ENCODE measurements around the gene KCNJ10.

KCNJ10 gene

DNA sequence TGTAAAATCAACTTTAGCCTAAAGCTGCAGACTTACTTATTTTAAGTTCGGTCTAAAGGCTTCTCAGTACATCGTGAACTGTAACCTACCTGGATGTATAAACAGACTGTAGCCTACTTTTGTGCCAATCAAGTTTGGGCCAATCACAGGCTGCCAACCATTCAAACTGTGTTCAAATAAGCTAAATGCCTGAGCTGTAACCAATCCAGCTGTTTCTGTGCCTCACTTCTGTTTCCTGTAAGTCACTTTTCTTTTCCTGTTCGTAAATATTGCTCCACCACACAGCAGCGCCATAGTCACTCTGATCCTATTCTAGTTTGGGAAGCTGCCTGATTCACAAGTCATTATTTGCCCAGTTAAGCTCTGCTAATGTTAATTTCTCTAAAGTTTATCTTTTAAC is 78.4 kb downstream of the KCNJ10 start:
- no peak for DNase-seq (ENCODE audit: low read depth, low spot score)

DNA sequence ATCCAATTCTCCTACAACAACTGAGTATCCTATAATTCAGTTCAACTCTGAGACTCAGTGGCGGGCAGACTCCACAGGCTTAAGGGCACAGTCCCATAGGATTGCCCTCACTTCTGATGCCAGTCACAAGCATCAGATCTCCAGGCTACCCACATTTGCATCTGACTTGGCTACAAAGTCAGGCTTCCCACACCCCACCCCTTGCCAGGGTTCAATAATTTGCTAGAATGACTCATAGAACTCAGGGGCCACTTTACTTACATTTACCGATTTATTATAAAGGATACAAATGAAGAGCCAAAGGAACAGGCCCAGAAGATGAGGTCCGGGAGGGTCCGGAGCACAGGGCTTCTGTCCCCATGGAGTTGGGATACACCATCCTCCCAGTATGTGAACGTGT is 80.0 kb downstream of the KCNJ10 start:
- DNase-seq (ENCODE audit: low read depth, low spot score) = peak; percentile 0

DNA sequence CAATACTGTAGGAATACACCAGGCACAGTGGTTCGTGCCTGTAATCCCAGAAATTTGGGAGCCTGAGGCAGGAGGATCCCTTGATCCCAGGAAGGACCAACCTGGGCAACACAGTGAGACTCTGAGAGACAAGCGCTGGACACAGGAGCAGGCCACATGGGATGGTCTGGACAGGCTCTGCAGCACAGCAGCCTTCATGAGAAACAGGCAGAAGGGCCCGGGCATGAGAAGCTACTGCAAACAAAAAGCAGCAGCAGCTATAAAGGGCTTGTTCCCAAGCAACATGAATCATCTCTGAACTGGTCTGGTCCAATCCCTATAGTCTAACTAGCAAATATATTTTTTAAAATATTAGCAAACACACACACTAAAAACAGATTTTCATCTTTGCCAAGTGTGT is 80.4 kb downstream of the KCNJ10 start:
- peak; percentile 0 for DNase-seq (ENCODE audit: low read depth, low spot score)

DNA sequence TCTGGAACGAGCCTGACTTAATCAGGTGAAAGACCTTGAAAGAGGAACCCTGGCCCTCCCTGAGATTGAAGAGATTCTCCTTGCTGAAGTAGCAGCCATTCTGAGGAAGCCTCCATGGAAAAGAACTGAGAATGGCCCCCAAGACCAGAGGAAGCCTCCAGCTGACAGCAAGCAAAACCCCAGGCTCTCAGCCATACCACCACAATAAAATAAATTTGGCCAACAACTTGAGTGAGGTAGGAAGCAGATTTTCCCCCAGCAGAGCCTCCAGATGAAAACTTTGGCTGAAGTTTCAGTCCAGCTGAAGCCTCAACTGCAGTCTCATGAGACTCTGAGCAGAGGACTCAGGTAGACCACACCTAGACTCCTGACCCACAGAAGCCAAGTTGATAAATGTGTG is 82.0 kb downstream of the KCNJ10 start:
- no peak for DNase-seq (ENCODE audit: low read depth, low spot score)

DNA sequence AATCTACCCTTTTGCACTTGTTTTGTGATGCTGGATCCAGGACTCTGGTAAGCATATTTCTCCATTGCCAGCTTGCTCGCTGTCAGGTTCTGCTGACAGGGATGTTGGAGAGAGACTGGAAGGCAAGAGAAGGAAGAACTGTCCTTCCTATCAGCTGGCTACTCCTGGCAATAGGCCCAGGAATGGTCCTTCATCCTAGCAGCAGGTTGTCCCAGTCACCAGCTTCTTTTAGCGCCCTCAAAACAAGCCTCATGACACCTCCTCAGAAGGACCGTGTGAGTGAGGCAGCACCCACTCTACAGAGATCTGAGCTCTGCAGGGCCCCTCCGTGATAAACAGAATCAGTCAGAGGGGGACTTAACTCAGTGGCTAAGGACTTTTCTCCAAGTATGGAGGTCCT is 82.8 kb downstream of the KCNJ10 start:
- no peak for DNase-seq (ENCODE audit: low read depth, low spot score)

DNA sequence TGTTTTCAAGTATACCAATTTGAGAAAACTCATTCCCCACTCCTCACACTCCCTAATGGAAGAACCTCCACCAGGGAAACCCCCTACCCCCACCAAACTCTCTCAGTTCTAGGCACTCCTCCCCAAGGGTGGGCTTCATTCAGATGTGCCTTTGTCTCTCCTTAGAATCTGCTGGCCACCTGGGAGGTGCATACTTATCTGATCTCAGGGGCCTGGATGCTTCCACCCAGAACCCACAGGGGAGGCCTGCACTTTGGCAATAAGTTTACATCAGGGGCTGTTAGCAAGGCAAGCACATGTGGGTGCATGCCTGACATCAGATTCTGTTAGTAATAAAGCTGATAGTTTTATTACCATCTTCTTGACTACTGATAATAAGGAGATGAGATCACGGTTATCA is 83.4 kb downstream of the KCNJ10 start:
- no peak for DNase-seq (ENCODE audit: low read depth, low spot score)

DNA sequence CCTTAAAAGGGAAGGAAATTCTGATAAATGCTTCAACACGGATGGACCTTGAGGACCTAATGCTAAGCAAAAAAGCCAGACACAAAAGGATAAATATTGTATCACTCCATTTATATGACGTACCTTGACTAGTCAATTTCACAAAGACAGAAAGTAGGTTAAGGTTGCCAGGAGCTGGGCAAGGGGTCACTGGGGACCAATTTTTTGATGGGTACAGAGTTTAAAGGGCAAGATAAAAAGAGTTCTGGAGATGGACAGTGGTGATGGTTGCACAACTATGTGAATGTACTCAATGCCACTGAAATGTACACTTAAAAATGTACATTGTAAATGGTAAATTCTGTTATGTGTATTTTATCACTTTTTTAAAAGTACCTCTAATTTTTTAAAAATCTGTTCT is 83.9 kb downstream of the KCNJ10 start:
- DNase-seq (ENCODE audit: low read depth, low spot score) = no peak

DNA sequence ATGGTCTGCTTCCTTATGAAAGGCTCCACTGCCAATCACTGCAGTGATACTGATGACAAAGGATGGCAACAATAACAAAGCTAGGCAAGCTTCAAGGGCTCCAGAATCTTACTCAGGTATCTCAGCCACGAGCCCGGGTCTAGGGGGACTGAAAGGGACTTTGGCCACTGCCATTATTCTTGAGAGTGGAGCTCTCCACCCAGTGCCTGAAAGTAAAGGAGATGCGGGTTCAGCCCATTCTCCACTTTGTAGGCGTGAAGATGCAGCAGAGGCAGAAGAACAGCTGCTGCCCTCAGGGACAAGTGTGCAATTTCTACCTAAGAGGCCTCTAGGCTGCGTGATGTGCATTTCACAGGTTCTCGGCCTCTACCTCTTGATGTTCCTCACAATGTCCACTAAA is 84.5 kb downstream of the KCNJ10 start:
- DNase-seq (ENCODE audit: low read depth, low spot score) = no peak

DNA sequence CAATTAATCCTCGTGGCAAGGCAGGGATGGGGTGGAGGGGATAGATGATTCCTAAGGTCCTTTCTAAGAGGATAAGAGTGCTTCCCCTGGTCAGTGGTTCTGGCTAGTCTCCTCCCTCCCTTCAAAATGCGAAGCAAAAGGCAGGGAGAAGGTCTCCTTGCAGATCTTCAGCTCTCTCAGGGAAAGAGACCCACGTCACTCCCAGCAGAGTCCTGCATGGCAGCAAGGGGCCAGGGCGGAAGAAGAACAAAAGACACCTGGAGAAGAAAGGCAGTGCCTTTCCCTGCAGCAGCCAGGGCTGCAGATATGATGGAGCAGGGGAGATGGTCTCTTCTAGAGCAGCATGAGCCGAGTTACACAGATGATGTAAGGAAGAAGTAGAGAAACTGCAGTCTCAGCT is 86.3 kb downstream of the KCNJ10 start:
- DNase-seq (ENCODE audit: low read depth, low spot score) = no peak

DNA sequence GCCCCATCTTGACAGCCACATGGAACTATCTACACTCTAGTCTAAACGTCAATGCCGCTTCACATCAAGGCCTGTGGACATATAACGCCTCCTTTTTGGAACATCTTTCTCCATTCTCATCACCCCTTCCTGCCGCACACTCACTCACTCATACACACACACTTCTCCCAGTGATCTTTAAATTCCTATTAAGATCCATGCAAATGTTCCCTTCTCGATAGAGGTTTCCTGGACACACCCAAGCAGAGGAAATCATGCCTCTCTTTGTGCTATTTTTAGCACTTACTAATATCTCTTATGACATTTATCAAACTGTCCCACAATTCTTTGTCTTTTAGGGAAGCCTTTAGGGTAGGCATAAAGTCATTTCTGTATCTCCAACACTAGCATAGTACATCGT is 87.7 kb downstream of the KCNJ10 start:
- no peak for DNase-seq (ENCODE audit: low read depth, low spot score)

DNA sequence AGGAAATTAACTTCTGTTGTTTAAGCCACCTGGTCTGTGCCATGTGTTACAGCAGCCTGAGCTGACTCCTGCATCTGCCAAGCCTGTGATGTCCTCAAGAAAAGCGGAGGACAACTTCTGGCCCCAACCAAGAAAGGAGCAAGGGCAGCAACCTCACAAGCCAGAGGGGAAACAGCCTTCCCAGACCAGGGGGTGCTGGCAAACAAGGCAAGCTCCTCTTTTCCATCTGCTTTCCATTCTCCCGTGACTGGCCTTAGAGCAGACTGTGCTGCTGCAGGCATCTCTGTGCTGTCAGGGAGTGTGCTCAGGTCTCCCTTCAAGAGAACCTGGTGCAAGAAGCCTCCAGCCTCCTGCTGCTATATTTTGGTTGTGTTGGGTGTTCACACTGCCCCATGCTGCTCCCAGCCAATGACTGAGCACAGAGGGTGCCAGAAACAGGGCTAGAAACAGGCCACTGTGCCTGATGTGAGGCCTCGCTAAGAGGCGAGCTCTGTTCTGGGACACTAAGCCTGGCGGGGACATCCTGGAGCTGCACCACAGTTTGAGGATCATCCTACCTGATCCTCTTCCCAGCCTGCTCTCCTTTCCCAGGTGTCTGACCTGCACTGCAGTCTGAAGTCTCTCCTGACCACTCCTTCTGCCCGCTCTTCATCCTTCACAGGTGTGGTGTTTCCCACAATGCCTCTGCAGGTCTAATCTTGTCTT is 88.5 kb downstream of the KCNJ10 start:
- DNase-seq (ENCODE audit: low read depth, low spot score) = no peak

DNA sequence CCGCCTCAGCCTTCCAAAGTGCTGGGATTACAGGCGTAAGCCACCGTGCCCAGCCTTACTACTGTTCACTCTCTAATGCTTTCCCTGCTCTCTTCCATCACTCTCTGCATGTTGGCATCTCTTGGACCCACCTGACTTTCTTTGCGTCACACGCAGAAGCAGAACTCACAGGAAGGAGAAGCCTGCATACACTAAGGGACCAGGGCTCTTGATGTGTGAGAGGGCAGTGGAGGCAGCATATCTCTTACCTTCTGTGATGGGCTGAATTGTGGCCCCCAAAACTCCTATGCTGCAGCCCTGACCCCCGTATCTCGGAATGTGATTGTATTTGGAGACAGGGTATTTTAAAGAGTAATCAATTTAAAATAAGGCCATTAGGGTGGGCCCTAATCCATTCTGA is 89.2 kb downstream of the KCNJ10 start:
- no peak for DNase-seq (ENCODE audit: low read depth, low spot score)

DNA sequence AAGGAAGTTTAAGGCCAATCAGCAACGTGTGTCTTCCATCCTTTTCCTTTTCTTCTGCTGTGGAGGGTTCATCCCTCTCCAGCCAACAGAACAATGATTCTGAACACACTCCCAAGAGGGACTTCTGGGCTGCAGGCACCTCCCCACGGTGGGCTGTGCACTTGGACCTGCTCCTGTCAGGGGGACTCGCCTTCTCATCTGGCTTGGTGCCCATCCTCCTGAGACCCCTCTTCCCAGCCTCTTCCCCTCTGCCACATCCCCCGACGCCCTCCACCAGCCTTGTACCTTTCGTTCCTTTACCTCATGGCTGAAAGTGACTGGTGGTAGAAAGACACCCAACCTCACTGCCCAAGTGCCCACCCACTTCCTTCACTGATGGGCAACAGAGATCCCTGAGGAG is 89.9 kb downstream of the KCNJ10 start:
- no peak for DNase-seq (ENCODE audit: low read depth, low spot score)

DNA sequence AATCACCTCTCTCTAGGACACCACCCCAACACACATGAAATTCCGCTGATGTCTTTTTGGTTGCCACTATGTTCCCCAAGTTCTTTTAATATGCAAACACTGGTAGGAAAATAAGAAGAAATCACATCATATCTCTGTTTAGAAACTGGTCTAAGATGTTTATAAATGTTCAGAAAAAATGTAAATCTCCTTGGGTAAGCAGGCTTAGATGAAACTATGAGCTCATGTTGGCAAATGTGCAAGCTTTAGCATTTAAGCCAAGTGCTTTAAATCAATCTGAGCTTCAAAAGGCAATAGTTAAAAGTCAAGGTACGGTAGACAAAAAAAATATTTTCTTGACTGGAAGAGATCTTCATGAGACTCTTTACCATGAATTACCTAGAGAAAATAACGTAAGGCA is 90.7 kb downstream of the KCNJ10 start:
- no peak for DNase-seq (ENCODE audit: low read depth, low spot score)

DNA sequence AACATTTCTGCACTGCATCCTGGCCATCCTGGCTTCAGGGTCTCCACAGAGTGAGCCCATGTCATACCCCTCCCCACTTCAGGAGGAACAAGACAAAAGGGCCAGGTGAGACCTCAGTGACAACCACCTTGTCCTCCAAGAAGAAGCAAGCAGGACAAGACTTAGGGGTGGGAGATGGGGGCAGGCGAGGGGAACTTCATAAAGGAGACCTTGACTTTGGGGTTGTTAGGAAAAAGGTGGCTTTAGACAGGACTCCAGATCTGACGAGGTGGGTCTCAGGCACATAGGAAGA is 91.9 kb downstream of the KCNJ10 start:
- DNase-seq (ENCODE audit: low read depth, low spot score) = no peak

DNA sequence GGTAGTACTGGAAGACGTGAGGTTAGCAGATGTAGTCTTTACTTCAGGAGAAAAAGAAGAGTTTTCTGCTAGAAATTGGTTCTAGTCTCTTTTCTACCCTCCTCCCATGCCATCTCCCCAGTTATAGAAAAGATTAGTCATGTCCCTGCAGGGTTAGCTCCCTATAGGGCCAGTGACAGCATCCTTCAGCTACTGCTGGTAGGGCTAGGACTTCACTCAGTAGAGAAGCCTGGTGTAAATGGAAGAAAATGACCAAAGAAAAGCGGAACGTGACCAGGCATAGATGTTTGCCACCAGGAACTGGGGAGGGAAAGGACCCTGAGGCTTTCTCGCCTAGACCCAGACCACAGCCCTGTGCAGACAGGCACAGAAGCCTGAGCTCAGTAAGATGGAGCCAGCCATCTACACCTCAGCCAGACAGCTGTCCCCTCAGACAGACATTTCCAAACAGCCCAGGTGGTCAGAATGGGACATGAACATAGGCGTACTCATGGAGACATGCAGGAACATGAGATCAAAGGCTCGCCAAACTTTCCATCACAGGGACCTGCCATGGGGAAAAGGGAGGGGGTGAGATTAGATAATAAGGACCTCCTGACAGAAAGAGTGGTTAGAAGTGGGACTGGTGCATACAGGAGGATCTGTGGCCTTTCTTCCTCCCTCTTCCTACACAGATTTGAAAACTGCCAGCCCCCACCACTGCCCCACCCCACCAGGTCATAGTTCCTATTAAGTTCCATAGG is 92.4 kb downstream of the KCNJ10 start:
- DNase-seq (ENCODE audit: low read depth, low spot score) = no peak

DNA sequence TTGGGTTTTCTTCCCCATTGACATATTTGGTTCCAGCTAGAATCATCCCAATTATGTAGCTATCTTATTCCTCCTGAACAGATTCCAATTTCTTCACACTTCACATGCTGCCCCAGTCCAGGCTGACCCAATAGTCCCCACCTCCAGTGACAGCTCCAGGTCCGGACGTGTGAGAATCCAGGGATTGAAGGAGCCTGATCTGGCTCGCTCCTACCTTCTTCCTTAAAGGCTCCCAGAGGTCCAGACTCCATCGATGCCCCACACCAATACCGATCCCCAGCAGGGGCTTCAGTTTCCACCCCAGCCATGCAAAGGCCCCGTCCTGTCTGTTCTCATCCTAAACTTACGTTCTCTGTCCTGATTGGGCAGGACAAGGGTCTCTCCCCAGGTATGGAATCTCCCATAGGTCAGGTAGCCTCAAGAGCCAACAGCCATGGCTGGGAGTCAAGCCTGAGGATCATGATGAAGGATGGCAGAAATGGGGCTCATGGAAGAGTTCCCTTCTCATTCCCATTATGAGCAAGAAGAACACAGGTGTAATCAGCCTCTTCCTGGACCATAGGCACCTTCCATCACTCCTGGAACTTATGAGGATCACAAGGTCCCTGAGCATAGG is 95.5 kb downstream of the KCNJ10 start:
- no peak for DNase-seq (ENCODE audit: low read depth, low spot score)

DNA sequence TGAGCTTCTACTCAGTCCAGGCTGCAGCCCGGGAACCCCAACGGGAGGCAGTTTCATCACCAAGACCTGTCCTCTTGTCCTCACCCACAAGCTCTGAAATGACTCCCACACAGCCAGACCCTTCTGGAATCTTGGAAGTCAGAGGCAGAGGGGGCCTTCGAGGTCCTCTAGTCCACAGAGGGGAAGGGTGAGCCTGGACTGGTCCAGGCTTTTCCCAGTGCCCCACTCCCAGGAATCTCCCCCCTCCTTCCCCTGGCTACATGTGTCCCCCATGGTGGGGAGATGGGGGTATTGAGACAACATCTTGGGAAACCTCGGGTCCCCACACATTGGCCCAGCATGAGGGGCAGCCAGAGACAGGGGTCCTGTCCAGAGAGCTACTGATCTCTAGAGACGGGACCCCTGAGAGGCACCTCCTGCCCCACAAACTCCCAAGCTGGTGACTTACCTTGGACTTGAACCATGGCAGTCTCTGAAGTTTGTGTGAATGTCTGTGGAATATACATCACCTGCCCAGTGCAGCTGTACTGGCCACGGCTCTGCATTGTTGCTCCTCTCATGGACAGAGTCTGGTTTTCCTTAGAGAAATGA is 96.5 kb downstream of the KCNJ10 start:
- DNase-seq (ENCODE audit: low read depth, low spot score) = no peak

DNA sequence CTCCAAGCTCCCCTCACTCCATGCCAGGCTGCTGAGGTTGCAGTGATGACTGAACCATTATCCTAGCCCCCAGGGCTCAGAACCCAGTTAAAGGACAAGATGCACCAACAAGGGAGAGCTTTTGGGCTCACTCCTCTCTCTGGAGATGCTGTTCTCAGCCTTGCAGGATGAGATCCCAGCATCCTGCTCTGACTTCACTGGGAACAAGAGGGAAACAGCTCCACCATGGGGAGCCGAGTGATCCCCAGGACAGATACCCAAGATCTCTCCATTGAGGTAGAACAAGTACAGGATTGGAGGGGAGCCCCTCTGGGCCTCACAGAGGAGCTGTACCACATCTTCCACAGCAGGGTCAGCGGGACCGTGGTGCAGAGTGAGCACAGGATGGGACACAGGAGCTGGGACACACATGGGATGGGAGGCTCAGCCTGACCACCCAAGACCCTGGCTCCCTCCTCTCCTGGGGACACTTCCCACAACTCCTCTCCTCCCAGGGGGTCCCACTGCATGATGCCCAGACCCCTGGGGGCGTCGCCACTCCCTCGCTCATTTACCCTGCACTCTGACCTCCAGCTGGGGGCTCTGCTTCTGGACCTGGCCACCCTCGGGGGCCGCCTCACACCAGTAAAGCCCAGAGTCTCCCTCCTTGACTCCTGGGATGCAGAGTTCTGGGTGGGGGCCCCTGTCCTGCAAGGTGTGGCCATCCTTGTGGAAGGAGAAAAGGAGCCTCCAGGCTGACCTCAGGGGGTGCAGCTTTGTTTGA is 97.3 kb downstream of the KCNJ10 start:
- DNase-seq (ENCODE audit: low read depth, low spot score) = no peak

DNA sequence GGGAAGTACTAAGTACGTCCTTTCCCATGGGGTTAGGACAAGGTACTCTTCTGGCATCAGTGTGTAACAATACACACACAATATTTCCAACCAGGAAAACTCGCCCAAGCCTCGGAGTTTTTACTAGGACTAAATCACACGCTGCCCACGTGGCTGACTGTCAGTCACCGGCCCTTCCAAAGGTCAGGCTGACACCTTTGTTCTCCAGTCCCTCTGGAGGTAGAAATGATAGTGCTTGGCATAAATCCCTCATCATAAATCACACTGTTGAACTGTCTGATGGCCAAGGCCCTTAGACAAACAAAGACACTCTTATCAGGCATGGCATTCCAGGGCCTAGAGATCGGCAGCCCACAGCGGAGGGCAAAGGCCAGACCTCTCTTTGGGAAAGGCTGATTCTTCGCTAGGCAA is 99.0 kb downstream of the KCNJ10 start:
- no peak for DNase-seq (ENCODE audit: low read depth, low spot score)

DNA sequence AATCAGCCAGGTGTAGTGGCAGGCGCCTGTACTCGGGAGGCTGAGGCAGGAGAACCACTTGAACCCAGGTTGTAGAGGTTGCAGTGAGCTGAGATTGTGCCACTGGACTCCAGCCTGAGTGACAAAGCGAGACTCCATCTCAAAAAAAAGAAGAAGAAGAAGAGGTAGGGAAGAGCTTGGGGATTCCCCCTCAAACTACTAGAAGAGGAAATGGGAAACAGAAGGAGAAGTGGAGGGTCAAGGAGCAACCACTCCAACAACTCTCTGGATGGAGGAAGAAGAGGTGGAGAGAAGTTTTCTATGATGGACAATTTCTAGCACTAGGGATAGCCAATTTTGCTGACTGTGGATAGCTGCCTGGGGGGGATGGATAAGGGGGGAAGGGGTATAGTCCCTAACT is 101.1 kb downstream of the KCNJ10 start:
- DNase-seq (ENCODE audit: low read depth, low spot score) = no peak

DNA sequence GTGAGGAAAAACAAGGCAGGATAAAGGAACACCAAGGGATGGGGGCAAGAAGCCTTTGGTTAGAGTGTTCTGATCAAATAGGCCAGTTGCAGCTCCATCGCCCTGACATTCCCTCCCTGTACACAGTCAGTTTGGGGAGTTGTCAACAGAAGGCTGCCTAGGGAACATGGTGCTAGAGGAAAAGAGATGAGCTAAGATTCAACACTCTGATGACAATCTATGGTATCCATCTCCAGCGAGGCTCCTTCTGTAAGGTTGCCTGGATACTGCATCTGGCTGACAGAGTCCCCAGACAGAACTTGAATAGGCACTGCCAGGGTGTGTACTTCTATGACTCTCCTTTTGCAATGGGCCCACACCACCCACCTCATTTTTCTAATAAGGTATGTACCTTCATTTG is 104.7 kb downstream of the KCNJ10 start:
- DNase-seq (ENCODE audit: low read depth, low spot score) = no peak

Data from ELF-1 (cell line).